Neural cell (in vitro differentiated cells): ENCODE data around the gene SEMA3B. TPM values are rescaled to one million over a fixed set of nuclear protein-coding genes. Genes with fewer than 3 reads are reported as not detected.
A peak's percentile ranks its signal among the peaks of the same experiment; 100 is the strongest.

Experiments
- H2AFZ ChIP-seq: fragments of 200-600, 300-800 bp; sonication (generic), shearing (Covaris generic); 2 replicates; pipeline ENCODE4 v1.6.0; 2014; ENCODE audit warnings: low read depth, mild to moderate bottlenecking, antibody characterized with exemption, low read length, moderate library complexity
- H3F3A ChIP-seq: fragments of 200-600 bp; shearing (Covaris generic); 2 replicates; pipeline ENCODE4 v1.6.1; 2016; ENCODE audit warnings: mild to moderate bottlenecking, moderate library complexity, mixed read lengths, antibody characterized with exemption, low read length; ENCODE audit not compliant: insufficient read depth, poor library complexity, severe bottlenecking
- H3K27ac ChIP-seq: fragments of 200-600, 300-800 bp; sonication (generic), shearing (Covaris generic); 2 replicates; pipeline ENCODE4 v1.5.1; 2014; ENCODE audit warnings: mild to moderate bottlenecking, low read length, moderate library complexity
- H3K27me3 ChIP-seq: fragments of 300-800, 200-600 bp; sonication (generic), shearing (Covaris generic); 2 replicates; pipeline ENCODE4 v1.6.0; 2014; ENCODE audit warnings: mild to moderate bottlenecking, low read depth, low read length, moderate library complexity; ENCODE audit not compliant: insufficient read depth
- H3K36me3 ChIP-seq: fragments of 300-800, 200-600 bp; sonication (generic), shearing (Covaris generic); 2 replicates; pipeline ENCODE4 v1.5.1; 2014; ENCODE audit warnings: mild to moderate bottlenecking, antibody characterized with exemption, low read length, moderate library complexity; ENCODE audit not compliant: insufficient read depth
- H3K4me2 ChIP-seq: fragments of 300-800, 200-600 bp; sonication (generic), shearing (Covaris generic); 2 replicates; pipeline ENCODE4 v1.6.0; 2014; ENCODE audit warnings: mild to moderate bottlenecking, low read length
- H3K4me3 ChIP-seq: fragments of 300-800, 200-600 bp; sonication (generic), shearing (Covaris generic); 2 replicates; pipeline ENCODE4 v1.5.1; 2014; ENCODE audit warnings: mild to moderate bottlenecking, low read length, moderate library complexity
- H3K79me2 ChIP-seq: fragments of 200-600 bp; shearing (Covaris generic); replicated peaks from 2 replicates; pipeline ENCODE4 v1.6.0; 2014; ENCODE audit warnings: mild to moderate bottlenecking, low read length, moderate library complexity; ENCODE audit not compliant: insufficient read depth
- H3K9ac ChIP-seq: fragments of 300-800, 200-600 bp; sonication (generic), shearing (Covaris generic); 2 replicates; pipeline ENCODE4 v1.6.1; 2016; ENCODE audit warnings: mild to moderate bottlenecking, low read length, mixed read lengths
- H3K9me2 ChIP-seq: fragments of 200-600 bp; shearing (Covaris generic); 2 replicates; pipeline ENCODE4 v1.6.1; 2016; ENCODE audit warnings: mild to moderate bottlenecking, low read length, mixed read lengths; ENCODE audit not compliant: insufficient read depth
- H3K9me3 ChIP-seq: fragments of 200-600, 300-800 bp; sonication (generic), shearing (Covaris generic); 2 replicates; pipeline ENCODE4 v1.6.1; 2016; ENCODE audit warnings: mild to moderate bottlenecking, mixed run types, low read length, moderate library complexity, mixed read lengths
- H4K20me1 ChIP-seq: fragments of 200-600 bp; shearing (Covaris generic); 2 replicates; pipeline ENCODE4 v1.6.1; 2016; ENCODE audit warnings: mild to moderate bottlenecking, mixed run types; ENCODE audit not compliant: insufficient read depth
- EP300 ChIP-seq: fragments of 450-650 bp; conservative IDR thresholded peaks from 2 replicates; pipeline ENCODE4 v1.6.1; 2014; ENCODE audit warnings: antibody characterized with exemption, mild to moderate bottlenecking, moderate library complexity; ENCODE audit not compliant: poor library complexity, severe bottlenecking
- EZH2 ChIP-seq: fragments of 200-600, 300-800 bp; shearing (Covaris generic), sonication (generic); IDR thresholded peaks from 2 replicates; pipeline ENCODE4 v1.6.1; 2014; ENCODE audit warnings: antibody characterized with exemption, low read length, borderline replicate concordance, mild to moderate bottlenecking; ENCODE audit not compliant: insufficient read depth, poor library complexity, severe bottlenecking
- MXI1 ChIP-seq: fragments of 450-650 bp; conservative IDR thresholded peaks from 2 replicates; pipeline ENCODE4 v1.6.1; 2014; ENCODE audit warnings: antibody characterized with exemption, mild to moderate bottlenecking; ENCODE audit not compliant: poor library complexity, severe bottlenecking
- POLR2AphosphoS5 ChIP-seq: IDR thresholded peaks from 2 replicates; pipeline ENCODE4 v1.6.1; 2012
- RAD21 ChIP-seq: fragments of 450-650 bp; conservative IDR thresholded peaks from 2 replicates; pipeline ENCODE4 v1.6.1; 2014; ENCODE audit warnings: antibody characterized with exemption, mild to moderate bottlenecking, moderate library complexity
- REST ChIP-seq: IDR thresholded peaks from 2 replicates; pipeline ENCODE4 v1.6.1; 2012; ENCODE audit warnings: borderline replicate concordance
- SMC3 ChIP-seq: fragments of 450-650 bp; conservative IDR thresholded peaks from 2 replicates; pipeline ENCODE4 v1.6.1; 2014; ENCODE audit warnings: antibody characterized with exemption, mild to moderate bottlenecking, moderate library complexity; ENCODE audit not compliant: poor library complexity
- TAF1 ChIP-seq: IDR thresholded peaks from 2 replicates; pipeline ENCODE4 v1.6.1; 2012; ENCODE audit warnings: low read depth
- polyA plus RNA-seq: library from polyadenylated mRNA; depleted of rRNA; stranded (reverse); fragments of >200 nt; gene quantifications from 2 replicates; pipeline ENCODE4 v1.2.3, GENCODE V29; 2014
- TF ChIP-seq, protein P1 (sequence below): fragments of 450-650 bp; IDR thresholded peaks from 2 replicates; pipeline ENCODE4 v1.5.1; 2014; ENCODE audit warnings: antibody characterized with exemption, mild to moderate bottlenecking, moderate library complexity; ENCODE audit not compliant: poor library complexity, severe bottlenecking

Gene SEMA3B
- polyA plus RNA-seq, 1 donor from 2014 or later, result 7.8 TPM

- H3K9me3 ChIP-seq, result no peaks in the 10 kb centered on the region
- peak within 1 kb of the TSS; percentile 94 for H3K27ac ChIP-seq
- TF ChIP-seq, protein P1, sequence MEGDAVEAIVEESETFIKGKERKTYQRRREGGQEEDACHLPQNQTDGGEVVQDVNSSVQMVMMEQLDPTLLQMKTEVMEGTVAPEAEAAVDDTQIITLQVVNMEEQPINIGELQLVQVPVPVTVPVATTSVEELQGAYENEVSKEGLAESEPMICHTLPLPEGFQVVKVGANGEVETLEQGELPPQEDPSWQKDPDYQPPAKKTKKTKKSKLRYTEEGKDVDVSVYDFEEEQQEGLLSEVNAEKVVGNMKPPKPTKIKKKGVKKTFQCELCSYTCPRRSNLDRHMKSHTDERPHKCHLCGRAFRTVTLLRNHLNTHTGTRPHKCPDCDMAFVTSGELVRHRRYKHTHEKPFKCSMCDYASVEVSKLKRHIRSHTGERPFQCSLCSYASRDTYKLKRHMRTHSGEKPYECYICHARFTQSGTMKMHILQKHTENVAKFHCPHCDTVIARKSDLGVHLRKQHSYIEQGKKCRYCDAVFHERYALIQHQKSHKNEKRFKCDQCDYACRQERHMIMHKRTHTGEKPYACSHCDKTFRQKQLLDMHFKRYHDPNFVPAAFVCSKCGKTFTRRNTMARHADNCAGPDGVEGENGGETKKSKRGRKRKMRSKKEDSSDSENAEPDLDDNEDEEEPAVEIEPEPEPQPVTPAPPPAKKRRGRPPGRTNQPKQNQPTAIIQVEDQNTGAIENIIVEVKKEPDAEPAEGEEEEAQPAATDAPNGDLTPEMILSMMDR, result no peak
- TF ChIP-seq REST, result no peak
- no peak for TF ChIP-seq MXI1
- no peak for TF ChIP-seq POLR2AphosphoS5
- no peak for TF ChIP-seq RAD21
- TF ChIP-seq TAF1, result no peak
- TF ChIP-seq SMC3, result no peak
- no peak for TF ChIP-seq EZH2
- TF ChIP-seq EP300, result no peak
- H3K4me3 ChIP-seq, result peak within 1 kb of the TSS; percentile 93
- H3K4me2 ChIP-seq, result no peak within 1 kb of the TSS
- peaks cover 30% of the 10 kb centered on the region for H3K79me2 ChIP-seq
- no peaks in the 10 kb centered on the region for H3K9me2 ChIP-seq
- H3F3A ChIP-seq, result no peaks in the 10 kb centered on the region
- H3K9ac ChIP-seq, result peak within 1 kb of the TSS; percentile 96
- no peaks in the 10 kb centered on the region for H3K27me3 ChIP-seq
- no peaks in the 10 kb centered on the region for H4K20me1 ChIP-seq
- peak within 1 kb of the TSS; percentile 85 for H2AFZ ChIP-seq
- no peaks in the 10 kb centered on the region for H3K36me3 ChIP-seq
Measured at GRCh38 chr3:50322386-50323091, 53.6 kb downstream of the SEMA3B start, which contains the start of gene HYAL2. TSS of gene HYAL2 (minus strand) at chr3:50322745. CDS start at chr3:50320489, 2,256 bp downstream.

DNA sequence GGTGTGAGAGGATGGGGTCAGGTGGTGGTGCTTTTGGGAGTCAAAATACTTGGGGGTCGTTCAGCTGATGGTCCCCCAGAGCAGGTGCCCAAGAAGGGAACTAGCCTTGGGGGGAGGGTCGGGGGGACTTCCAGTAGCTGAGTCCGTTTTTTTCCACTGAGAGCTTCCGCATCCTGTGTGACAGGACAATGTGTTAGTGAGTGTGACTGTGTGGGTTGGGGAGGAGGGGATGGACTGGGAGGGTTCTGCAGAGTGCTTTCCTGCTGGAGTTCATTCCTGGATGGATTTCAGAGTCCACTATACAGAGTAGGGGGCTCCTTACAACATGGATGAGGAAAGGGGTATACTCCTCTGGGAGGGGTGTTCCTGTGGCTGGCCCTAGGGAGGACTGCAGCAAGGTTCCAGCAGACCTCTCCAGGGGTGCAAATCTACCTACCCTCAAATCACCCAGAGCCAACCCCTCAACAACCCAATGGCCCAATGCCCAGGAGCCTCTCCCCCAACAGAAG, 54.2 kb downstream of the SEMA3B start:
- Histone ChIP-seq H2AFZ (no peak overlapping the region), H3K9me3 (no peaks in the 10 kb centered on the region), H3K27me3 (no peaks in the 10 kb centered on the region), H3F3A (no peaks in the 10 kb centered on the region), H3K9me2 (no peaks in the 10 kb centered on the region), H3K36me3 (no peaks in the 10 kb centered on the region), H3K9ac (no peak overlapping the region), H4K20me1 (no peaks in the 10 kb centered on the region), H3K4me3 (no peak overlapping the region), H3K79me2 (peaks cover 35% of the 10 kb centered on the region), H3K4me2 (no peak overlapping the region), H3K27ac (no peak overlapping the region)
- TF ChIP-seq EZH2 (no peak), MXI1 (no peak), SMC3 (no peak), RAD21 (no peak), REST (no peak), POLR2AphosphoS5 (no peak), TAF1 (no peak), EP300 (no peak)
- TF ChIP-seq, protein P1, result no peak
